ENCODE results near the gene AGRP.
"Not testable (repeated sequence)": the region's sequence is repeated elsewhere in the genome, so short reads cannot be mapped to it uniquely, and the experiment has no call there.

The AGRP gene

DNA sequence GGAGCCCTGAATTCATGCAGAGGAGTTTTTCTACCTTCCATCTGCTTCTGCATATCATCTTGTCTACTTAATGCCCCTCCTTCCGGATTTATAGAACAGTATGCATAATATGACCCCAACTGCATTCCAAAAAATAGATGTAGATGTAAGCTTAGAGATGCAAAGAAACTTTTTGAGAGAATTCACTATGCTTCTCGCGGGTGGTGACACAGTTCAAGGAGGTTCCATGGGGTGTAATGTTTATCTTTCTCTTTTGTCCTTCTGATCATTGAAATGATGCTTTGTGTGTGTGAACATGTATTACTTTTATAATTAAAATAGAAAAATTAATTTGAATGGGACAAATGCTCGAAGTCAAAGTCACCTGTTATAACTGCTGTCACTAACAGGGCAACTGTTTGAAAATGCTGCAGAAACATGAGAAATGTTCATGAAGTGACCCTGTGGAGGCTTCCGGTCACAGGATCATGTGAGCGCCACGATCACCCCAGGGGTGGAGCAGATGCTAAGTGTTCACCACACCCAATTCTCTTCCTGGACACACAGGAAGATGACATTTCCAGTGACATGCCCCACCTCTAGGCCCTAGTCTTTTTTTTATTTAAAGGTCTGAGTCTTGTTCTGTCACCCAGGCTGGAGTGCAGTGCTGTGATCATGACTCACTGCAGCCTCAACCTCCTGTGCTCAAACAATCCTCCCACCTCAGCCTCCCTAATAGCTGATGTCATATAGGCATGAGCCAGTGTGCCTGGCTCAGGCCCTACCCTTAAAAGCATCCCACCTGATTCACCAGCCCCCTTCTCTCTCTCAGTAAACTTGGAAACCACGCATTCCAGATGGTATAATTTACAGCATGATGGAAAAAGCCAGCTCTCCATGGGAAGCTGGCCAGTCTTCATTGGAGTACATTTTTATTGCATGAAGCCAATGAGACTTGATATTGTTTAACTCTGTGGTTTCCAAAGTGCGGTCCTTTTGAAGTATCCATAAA, 21.0 kb upstream of the AGRP start:
- DNase-seq (ENCODE audit: low read depth) = no peak

DNA sequence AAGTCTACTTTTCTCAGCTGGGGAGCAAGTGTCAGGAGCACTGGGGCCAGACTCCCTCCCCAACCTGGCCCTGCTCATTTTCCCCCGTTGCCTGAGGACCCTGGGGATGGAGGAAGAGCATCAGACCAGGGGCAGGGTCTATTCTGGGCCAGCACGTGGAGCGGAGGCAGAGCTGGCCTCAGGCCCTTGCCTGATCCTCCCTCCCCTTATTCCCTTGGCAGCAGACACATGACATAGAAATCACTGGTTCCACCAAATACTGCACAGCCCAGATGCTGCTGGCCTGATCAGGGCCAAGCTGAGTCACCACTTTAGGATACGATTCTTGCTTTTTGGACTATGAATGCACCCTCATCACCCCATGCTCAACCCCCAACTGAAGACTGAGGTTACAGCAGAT, 15.8 kb upstream of the AGRP start:
- no peak for DNase-seq (ENCODE audit: low read depth)

DNA sequence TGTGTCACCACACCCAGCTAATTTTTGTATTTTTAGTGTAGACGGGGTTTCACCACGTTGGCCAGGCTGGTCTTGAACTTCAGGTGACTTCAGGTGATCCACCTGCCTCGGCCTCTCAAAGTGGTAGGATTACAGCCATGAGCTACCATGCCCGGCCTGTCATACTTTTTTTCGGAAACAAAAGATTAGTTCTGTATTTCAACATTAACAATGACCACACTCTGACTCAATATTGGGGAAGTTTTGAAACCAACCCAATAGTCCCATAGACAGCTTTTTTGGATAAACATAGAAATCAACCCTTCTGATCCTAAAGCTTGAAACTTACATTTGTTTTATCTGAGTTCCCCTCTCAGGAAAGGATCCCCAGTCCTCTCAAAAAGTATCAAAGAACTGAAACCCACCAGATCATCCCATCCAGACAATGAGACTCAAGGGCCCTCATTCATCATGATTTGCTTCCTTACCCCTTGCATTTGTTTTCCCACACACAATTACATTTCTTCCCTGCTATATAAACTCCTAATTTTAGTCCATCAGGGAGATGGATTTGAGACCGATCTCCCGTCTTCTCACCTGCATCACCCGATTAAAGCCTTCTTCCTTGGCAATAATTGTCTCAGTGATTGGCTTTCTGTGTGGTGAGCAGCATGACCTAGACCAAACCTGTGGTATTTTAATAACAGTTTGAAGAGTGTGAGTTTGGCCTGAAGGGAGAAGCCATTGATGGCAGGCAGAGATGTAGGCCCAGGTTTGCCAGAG, 7.2 kb upstream of the AGRP start:
- no peak for DNase-seq (ENCODE audit: low read depth)

DNA sequence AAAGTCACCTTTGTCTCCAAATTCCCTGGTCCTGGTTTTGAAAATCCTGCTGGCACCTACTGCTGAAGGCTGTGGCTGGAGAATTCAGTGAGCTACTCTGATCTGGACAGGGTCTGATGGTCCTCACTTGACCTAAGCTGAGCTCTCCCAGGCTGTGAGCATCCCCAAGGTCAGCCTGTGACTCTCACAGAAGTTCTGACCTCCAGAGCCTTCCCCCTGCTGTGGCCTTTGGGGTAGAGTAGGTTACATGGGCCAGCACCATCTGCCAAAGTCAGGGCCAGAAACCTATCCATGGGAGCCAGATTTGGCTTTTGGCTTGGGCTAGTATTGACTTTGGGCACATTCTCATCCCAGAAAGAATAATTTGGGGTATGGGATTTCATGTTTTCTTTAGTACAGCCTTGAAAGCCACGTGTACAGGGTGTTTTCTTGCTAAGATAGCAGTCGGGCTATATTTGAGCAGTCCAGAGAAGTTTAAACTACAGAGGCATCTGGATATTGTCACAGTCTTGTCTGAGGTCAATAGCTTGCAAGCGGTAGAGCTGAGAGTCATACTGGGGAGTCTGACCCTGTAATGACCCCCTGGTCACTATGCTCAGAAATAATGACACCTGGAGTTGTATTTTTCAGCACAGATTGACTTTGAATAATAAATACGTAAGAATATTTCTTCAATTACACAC, 6.2 kb upstream of the AGRP start:
- DNase-seq (ENCODE audit: low read depth) = no peak

DNA sequence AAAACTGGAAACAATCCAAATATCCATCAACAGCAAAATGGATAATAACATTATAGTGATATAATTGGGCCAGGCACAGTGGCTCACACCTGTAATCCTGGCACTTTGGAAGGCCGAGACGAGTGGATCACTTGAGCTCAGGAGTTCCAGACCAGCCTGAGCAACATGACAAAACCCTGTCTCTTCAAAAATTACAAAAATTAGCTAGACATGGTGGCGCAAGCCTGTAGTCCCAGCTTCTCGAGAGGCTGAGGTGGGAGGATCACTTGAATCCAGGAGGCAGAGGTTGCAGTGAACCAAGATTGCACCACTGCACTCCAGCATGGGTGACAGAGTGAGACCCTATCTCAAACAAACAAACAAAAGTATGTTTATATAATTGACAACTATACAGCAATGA, 4.2 kb upstream of the AGRP start:
- not testable (repeated sequence) for DNase-seq (ENCODE audit: low read depth)

DNA sequence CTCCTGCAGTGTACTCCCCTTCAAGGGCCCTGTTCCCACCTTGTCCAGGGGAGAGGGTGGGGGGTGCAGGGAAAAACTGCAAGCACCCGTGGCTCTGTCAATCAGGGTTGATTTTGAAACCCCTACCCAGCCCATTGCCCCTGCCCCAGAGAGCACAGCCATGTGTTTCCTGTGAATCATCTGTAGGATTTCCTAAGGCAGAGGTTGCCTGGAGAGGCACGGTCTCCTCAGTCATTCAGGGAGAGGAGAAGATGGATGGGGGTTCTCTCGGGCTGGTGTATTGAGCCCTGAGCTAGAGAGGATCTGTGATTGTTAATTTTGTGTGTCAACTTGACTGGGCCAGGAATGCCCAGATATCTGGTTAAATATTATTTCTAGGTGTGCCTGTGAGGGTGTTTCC, 3.5 kb upstream of the AGRP start:
- no peak for DNase-seq (ENCODE audit: low read depth)

DNA sequence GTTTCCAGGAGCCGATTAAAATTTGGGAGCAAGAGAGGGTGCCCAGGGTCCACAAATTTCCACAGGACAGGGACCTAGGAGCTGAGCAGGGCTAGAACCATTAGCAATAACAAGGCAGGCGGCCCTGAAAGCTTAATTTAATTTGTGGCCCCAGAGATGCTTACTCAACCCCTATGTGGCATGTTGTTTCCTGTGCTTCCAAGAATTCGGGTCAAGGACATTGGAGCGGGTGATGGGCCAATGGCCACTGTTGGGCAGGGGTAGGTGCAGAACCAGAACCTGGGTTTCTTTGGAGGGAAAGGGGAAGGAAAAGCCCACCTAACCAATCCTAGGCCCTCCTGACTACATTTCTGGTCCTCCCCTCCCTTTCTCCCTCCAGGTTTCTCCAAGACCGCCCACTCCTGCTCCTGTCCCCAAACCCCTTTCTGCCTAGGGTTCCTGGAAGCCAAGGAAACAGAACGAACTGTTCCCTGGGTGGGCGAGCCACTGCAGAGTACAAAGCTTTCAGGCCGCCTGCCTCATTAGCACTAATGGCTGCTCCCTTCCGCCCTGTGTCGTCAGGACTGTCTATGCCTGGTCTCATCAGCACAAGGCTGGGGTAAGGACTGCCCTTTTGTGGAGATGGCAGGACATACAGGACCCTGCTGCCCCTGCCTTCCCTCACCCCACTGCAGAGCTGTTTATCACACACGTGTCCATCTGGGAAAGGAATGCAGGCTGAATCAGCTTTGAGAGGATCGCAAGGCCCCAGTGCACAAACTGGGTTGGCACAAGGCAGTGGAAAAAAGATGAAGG, 581 bp upstream of the AGRP start:
- DNase-seq (ENCODE audit: low read depth) = no peak

DNA sequence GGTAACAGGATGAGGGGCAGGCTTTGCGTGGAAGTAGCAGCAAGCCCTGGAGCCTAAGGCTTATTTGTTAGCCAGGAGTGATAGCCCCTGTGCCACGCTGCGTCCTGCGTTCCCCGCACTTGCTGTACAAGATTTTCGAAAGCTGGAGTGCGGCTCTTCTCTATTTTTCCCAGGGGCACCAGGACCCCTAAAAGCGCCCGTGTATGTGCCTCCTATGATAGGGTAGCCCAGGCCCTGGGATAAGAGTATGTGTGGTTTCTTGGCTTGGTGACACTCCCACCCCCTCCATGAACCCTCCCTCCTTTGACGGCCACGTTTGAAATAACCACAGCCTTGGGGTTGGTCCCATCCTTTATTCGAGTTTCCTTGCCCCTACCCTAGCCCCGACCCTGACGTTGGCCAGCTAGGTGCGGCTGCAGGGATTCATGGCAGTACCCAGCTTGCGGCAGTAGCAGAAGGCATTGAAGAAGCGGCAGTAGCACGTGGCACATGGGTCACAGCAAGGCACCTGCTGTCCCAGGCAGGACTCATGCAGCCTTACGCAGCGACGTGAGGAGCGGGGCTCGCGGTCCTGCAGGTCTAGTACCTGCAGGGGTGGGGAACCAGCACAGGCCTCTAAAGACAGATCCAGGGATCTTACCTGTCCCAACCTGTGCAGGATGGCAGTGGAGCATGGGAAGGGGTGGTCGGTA, 968 bp downstream of the AGRP start:
- no peak for DNase-seq (ENCODE audit: low read depth)

DNA sequence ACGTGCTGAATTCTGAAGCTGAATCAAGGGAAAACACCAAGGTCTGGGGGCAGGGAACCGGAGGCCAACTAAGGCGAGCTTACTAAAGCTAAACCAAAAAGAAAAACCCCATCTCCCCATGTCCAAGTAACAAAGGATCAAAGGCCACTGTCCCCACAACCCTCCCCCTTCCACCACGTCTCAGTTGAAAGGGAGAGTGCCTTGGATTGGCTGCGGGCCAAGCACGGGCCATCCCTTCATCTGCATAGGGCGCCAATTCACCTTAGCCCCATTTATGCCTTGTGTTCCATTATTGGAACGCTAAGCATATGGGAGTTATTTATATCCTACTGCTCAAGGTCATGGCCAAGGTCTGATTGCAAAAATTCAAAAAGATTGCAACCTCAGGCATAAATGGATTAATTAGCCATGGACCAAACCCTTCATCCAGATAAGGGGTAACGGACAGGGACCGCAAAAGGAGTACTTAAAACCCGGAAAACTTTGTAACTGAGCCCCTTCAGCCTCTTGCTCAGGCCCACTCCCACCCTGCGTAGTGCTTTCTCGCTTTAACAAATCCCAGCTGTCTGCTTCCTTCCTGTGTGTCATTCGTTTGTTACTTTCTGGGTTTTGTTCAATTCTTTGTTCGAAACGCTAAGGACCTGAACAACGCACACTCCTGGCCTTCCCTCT, 1.6 kb downstream of the AGRP start:
- DNase-seq (ENCODE audit: low read depth) = peak; percentile 26

DNA sequence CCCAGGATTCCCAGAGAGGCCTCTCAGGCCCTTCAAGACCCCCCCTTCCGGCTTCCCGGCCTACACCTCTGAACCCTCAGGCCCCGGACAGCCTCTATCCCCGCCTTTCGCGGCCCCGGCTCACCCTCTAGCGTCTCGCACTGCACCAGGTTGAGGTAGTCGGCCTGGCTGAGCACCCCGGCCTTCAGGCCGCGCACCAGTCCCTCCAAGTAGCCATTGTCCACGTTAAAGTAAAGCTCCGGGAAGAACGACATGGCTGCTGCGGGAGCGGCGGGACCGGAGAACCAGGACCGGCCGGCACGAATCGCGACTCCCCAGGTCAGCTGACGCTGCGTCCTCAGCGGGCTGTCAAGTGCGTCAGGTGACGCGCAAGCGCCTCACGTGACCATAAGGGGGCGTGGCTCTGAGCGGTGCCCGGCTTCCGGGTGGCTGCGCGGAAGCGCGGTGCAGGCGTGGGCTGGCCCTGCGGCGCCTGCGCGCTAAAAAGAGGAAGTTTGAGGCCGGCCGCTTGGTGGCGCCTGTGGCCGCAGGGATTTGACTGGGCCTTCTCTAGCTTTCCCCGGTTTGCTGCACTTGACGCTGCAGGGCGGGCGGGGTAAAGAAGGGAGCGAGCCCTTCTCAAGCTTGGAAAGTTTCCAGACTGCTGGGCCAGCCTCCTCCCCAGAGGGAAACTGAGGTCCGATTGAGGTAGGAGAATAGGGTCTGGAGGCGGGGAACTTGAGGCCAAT, 2.4 kb downstream of the AGRP start, which contains the start of gene ATP6V0D1:
Gene ATP6V0D1, minus strand, starts transcription at position 325 of the 728 bp plus-strand sequence. Its CDS starts 71 bp downstream, at position 254.
- DNase-seq (ENCODE audit: low read depth) = peak; percentile 98

DNA sequence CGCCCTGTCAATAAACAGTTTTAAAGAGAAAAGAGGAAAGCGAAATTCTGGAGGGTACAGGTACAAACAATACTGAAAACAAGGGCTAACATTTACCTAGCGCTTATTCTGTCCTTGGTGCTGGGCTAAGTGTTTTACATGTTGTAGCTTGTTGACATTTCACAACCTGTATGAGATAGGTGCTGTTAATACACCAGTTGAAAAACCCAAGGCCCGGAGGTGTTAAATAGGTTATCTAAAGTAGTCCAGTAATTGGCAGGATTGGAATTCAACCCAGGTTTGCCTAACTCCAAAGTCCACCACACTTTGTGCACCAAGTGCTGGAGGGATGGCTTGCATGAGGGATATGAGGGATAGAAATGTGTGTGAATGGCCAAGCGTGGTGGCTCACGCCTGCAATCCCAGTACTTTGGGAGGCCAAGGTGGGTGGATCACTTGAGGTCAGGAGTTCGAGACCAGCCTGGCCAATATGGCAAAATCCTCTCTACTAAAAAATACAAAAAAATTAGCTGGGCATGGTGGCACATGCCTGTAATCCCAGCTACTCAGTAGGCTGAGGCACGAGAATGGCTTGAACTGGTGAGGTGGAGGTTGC, 5.3 kb downstream of the AGRP start:
- no peak for DNase-seq (ENCODE audit: low read depth)

DNA sequence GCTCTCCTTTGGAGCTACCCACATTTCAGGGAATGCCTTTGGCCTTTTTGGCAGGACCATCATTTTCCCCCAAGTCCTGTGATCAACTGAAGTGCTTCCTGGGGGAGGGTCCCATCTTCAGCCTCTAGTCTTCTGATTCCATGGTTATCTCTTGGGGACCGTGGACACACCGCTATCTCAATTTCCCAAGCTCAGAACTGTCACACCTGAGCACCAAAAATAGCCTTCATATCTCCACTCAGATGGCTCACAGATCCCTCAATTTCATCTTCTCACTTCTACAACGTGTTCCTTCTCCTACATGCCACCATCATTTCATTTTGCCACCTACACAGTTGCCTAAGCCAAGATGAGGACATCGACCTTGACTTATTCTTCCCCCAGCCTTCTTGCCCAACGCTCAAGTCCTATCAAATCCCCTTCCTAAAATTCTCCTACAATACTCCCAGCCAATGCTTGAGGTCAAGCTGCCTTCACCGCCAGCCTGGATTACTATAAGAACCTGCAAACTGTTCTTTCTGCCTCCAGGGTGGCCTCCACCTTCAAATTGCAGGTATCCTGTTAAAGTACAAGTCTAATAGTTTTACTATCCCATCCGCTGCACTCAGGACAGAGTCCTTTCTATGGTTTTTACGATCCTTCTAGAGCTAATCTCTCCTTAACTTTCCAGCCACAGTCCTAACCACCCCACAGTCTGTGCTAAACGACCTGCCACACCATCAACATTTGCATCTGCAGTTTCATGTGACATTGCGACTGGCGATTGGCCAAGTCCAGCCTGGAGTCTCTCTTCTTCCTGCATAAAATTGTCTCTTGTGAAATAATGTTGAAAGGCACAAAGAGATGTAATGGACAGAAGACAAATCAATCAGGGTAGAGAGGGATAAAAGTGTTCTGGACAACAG, 8.5 kb downstream of the AGRP start:
- no peak for DNase-seq (ENCODE audit: low read depth)

DNA sequence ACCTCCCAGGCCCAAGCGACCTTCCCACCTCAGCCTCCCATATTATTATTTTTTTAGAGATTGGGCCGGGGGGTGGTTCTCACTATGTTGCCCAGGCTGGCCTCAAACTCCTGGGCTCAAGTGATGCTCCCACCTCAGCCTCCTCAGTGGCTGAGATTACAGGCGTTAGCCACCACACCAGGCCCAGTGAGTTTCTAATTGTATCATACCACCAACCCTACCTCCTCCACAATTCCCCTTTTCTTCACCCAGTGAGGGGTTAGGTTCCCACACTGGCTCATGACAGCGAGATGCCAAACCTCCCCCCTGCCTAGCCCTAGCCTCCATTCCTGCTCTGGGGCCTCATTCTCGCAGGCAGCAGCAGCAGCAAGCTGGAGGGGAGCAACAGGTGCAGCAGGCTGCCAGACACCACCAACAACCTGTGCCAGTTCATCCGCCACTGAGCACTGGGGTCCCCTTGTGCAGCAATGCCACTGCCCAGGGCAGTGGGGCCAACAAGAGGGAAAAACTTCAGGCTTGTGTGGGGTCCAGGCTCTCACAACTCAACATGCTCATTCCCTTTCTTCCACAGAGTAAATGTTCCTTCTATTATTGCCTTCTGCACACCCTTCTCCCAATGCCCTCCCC, 11.5 kb downstream of the AGRP start:
- DNase-seq (ENCODE audit: low read depth) = no peak

DNA sequence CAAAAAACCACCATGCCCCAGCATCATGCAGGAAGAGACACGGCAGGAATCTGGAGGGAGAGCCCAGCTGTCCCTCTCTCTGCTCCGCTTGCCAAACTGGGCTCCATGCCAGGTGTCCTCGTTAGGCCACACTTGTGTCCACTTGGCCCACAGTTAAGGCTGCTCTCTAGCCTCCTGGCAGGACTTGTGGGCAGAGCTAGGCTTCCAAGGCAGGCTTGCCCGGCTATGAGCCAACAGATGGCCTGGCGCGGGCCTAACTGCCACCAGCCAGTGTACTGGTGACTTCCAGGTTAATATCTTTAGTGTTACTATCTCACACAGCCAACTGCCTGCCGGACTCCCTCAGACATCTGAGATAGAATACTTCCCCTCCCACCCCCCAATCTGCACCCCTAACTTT, 13.0 kb downstream of the AGRP start:
- DNase-seq (ENCODE audit: low read depth) = no peak

DNA sequence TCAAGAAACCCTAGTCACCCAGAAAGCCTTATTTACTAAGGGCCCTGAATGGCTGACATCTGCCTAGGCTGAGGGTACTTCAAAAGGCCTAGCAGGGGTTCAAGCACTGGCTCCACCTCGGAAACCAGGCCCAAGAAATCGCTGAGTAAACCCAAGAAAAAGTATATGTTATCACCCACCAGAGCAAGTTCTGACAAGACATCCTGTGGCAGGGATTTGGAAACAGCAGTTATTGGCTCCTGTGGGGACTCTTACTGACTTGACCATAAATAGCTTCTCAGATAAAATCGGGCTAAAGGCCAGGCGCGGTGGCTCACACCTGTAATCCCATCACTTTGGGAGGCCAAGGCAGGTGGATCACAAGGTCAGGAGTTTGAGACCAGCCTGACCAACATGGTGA, 14.6 kb downstream of the AGRP start:
- no peak for DNase-seq (ENCODE audit: low read depth)

DNA sequence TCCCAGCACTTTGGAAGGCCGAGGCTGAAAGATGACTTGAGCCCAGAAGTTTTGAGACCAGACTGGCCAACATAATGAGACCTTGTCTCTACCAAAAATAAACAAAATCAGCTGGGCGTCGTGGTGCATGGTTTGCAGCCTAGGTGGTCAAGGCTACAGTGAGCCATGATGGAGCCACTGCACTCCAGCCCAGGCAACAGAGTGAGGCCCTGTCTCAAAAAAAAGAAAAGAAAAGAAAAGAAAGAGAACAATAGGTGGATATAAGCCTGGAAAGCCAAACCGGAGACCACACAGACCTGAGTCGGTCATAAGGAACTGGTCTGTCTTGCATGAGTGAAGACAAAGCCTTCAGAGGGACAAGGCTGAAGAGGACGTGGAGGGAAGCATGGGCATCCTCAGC, 16.8 kb downstream of the AGRP start:
- DNase-seq (ENCODE audit: low read depth) = no peak

DNA sequence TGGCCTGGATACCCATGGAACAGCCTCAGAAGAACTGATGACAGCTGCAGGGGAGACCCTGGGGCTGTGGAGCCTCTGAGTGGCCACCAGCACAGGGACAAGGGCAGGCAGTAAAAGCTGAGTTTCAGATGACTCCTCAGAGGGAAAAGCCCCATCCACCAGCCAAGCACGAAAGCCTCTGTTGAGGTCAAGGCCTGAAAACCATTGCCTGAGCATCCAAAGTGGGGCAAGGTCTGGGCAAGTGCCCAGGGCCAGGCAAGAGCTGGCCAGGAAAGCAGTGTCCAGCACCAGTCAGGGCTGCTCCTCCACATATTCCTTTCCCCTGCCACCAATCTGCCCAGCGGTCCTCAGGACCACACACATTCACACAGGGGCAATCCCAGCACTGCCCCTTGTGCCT, 18.8 kb downstream of the AGRP start:
- DNase-seq (ENCODE audit: low read depth) = no peak

DNA sequence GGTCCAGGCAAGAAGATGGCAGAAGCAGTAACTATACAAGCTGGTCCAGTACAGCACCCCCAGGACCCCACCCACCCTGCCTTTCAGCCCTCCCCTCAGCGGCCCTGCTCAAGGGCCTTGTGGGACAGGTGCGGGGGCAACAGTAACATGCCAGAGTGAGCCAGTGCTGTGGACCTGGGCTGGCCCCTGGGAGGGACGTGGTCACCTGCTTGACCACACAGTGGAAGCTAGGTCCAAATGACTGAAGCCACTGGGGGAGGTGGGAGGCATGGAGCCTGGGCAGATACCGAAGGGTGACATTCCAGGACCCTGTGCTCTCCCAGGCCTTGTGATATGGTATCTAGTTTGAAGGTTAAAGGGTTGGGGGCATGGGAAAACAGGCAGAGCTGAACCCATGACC, 19.7 kb downstream of the AGRP start:
- no peak for DNase-seq (ENCODE audit: low read depth)
